ENCODE data around the gene GARIN3. TPM values are rescaled to one million over a fixed set of nuclear protein-coding genes. Genes with fewer than 3 reads are reported as not detected.

Gene GARIN3
- total and polyA plus RNA-seq, 2 donors (not counting 1 experiment from before 2014, with no cell fraction given): not detected

- Mint-ChIP-seq H3K27me3 (no peaks in the 10 kb centered on the region), H3K27ac (no peak overlapping the region), H3K9me3 (ENCODE audit: insufficient read depth) (no peaks in the 10 kb centered on the region), H3K4me1 (peaks cover 7% of the 10 kb centered on the region), H3K4me3 (no peak overlapping the region)
- H3K27me3 ChIP-seq (replicated peaks in 1 of 4; ENCODE audit: control extremely low read depth in 1 of 4, control insufficient read depth in 3 of 4, insufficient read depth in 4 of 4, low read length in 3 of 4): no peaks in the 10 kb centered on the region
- no peaks in the 10 kb centered on the region for H3K79me2 ChIP-seq (ENCODE audit: control insufficient read depth, insufficient read depth, low read length)
- no peak overlapping the region for H3K4me3 ChIP-seq (ENCODE audit: control extremely low read depth in 1 of 5, extremely low read depth in 1 of 5, insufficient read depth in 1 of 5, low read depth in 2 of 5, low read length in 4 of 5)
- no peak for ATAC-seq (ENCODE audit: low read depth)
- ChIA-PET POLR2A (no interaction called here), CTCF (no interaction called here)
- H3K9ac ChIP-seq (ENCODE audit: low read length): no peak overlapping the region
- peaks cover 3% of the 10 kb centered on the region in 2 donors for H3K4me1 ChIP-seq (ENCODE audit: control insufficient read depth in 2 of 2, insufficient read depth in 2 of 2, low read length in 2 of 2)
- no peaks in the 10 kb centered on the region for H3K9me3 ChIP-seq (ENCODE audit: control extremely low read depth in 1 of 3, control insufficient read depth in 2 of 3, insufficient read depth in 1 of 3, low read length in 2 of 3)
- no peaks in the 10 kb centered on the region for H3K36me3 ChIP-seq (replicated peaks in 1 of 2; ENCODE audit: control extremely low read depth in 1 of 2, control insufficient read depth in 1 of 2, extremely low read depth in 1 of 2, insufficient read depth in 2 of 2, low read length in 1 of 2)
- intact Hi-C loops (cut with micrococcal nuclease): no loop called here
- no peak overlapping the region for H3K4me2 ChIP-seq (replicated peaks; ENCODE audit: low read depth, low read length, poor library complexity, severe bottlenecking)
- DNase-seq: no peak
- H2AFZ ChIP-seq (ENCODE audit: insufficient read depth, low read depth, low read length, poor library complexity, severe bottlenecking): no peak overlapping the region
- H3K27ac ChIP-seq (ENCODE audit: low read length in 2 of 2): no peak overlapping the region
- 100% methylated on average over 1 of the region's 6 CpGs for WGBS (ENCODE audit: insufficient coverage)
- TF ChIP-seq EZH2 (IDR thresholded peaks at IDR 0.05; ENCODE audit: borderline replicate concordance, insufficient read depth, low read depth, low read length, poor library complexity, severe bottlenecking): no peak
- TF ChIP-seq CTCF (IDR thresholded peaks at IDR 0.05): no peak
- H4K20me1 ChIP-seq (ENCODE audit: control insufficient read depth, insufficient read depth, low read length, poor library complexity, severe bottlenecking): no peaks in the 10 kb centered on the region
Measured at GRCh38 chr5:157177953-157178352, 11.9 kb upstream of the GARIN3 start.

- Mint-ChIP-seq H3K4me1 (peaks cover 24% of the 10 kb centered on the region), H3K27ac (no peak overlapping the region), H3K27me3 (no peaks in the 10 kb centered on the region), H3K4me3 (no peak overlapping the region), H3K9me3 (ENCODE audit: insufficient read depth) (no peaks in the 10 kb centered on the region)
- H3K4me3 ChIP-seq (ENCODE audit: control extremely low read depth in 1 of 5, extremely low read depth in 1 of 5, insufficient read depth in 1 of 5, low read depth in 2 of 5, low read length in 4 of 5): no peak overlapping the region
- H3K79me2 ChIP-seq (ENCODE audit: control insufficient read depth, insufficient read depth, low read length): no peaks in the 10 kb centered on the region
- H3K4me1 ChIP-seq (ENCODE audit: control insufficient read depth in 2 of 2, insufficient read depth in 2 of 2, low read length in 2 of 2): peaks cover 13 to 16% of the 10 kb centered on the region in 2 donors
- no peak for TF ChIP-seq CTCF (IDR thresholded peaks at IDR 0.05)
- no peak for TF ChIP-seq EZH2 (IDR thresholded peaks at IDR 0.05; ENCODE audit: borderline replicate concordance, insufficient read depth, low read depth, low read length, poor library complexity, severe bottlenecking)
- no peaks in the 10 kb centered on the region for H4K20me1 ChIP-seq (ENCODE audit: control insufficient read depth, insufficient read depth, low read length, poor library complexity, severe bottlenecking)
- ChIA-PET POLR2A (interaction anchor here (0.6 kb wide), 1 partner anchor 32 kb away, joined by 4 read pairs; no protein-coding TSS in a partner anchor), CTCF (interaction anchor here (1.2 kb wide), 1 partner anchor 26 kb away, joined by 3 read pairs; no protein-coding TSS in a partner anchor)
- no peak overlapping the region for H3K4me2 ChIP-seq (replicated peaks; ENCODE audit: low read depth, low read length, poor library complexity, severe bottlenecking)
- no peaks in the 10 kb centered on the region for H3K27me3 ChIP-seq (replicated peaks in 1 of 4; ENCODE audit: control extremely low read depth in 1 of 4, control insufficient read depth in 3 of 4, insufficient read depth in 4 of 4, low read length in 3 of 4)
- intact Hi-C loops (cut with micrococcal nuclease): no loop called here
- ATAC-seq (ENCODE audit: low read depth) (no peak), DNase-seq (no peak)
- no peak overlapping the region for H3K9ac ChIP-seq (ENCODE audit: low read length)
- 100% methylated on average over 5 of the region's 8 CpGs for WGBS (ENCODE audit: insufficient coverage)
- no peak overlapping the region for H3K27ac ChIP-seq (ENCODE audit: low read length in 2 of 2)
- H3K9me3 ChIP-seq (ENCODE audit: control extremely low read depth in 1 of 3, control insufficient read depth in 2 of 3, insufficient read depth in 1 of 3, low read length in 2 of 3): peaks cover 0 to 7% (median 5%) of the 10 kb centered on the region in 3 donors
- H2AFZ ChIP-seq (ENCODE audit: insufficient read depth, low read depth, low read length, poor library complexity, severe bottlenecking): no peak overlapping the region
- H3K36me3 ChIP-seq (replicated peaks in 1 of 2; ENCODE audit: control extremely low read depth in 1 of 2, control insufficient read depth in 1 of 2, extremely low read depth in 1 of 2, insufficient read depth in 2 of 2, low read length in 1 of 2): no peaks in the 10 kb centered on the region
Measured at GRCh38 chr5:157175071-157175612, 9.1 kb upstream of the GARIN3 start.

Measured in B cell (primary cell).